Daoy (cell line): Measurements from ENCODE around the gene LRRC26. TPM values are rescaled to one million over a fixed set of nuclear protein-coding genes. Genes with fewer than 3 reads are reported as not detected.

Experiments
- DNase-seq: peaks from one replicate; pipeline ENCODE4 v3.0.0-alpha.2; 2015; ENCODE audit warnings: low read depth
- total RNA-seq: library from RNA; depleted of rRNA; stranded (reverse); fragments of >200 nt; shearing (Covaris generic); gene quantifications from 2 replicates; pipeline ENCODE4 v1.2.3, GENCODE V29; 2014

Gene LRRC26
- total RNA-seq, 1 experiment from 2014 or later = not detected

GRCh38 chr9:137168573-137168903, 1.3 kb downstream of the LRRC26 start:
- no peak for DNase-seq

GRCh38 chr9:137167747-137168572, 1.9 kb downstream of the LRRC26 start:
- peak; percentile 43 for DNase-seq

GRCh38 chr9:137167277-137167746, 2.5 kb downstream of the LRRC26 start:
- DNase-seq = peak; percentile 35

- no peak for DNase-seq
These were observed 3.2 kb downstream of the LRRC26 start for GRCh38 chr9:137166380-137167229.

GRCh38 chr9:137165250-137165836, 4.5 kb downstream of the LRRC26 start:
- DNase-seq = no peak

GRCh38 chr9:137164370-137165249, 5.2 kb downstream of the LRRC26 start:
- no peak for DNase-seq

GRCh38 chr9:137163805-137164204, 6.0 kb downstream of the LRRC26 start:
- no peak for DNase-seq

GRCh38 chr9:137163365-137163715, 6.5 kb downstream of the LRRC26 start:
- peak; percentile 74 for DNase-seq

GRCh38 chr9:137162505-137163364, 7.1 kb downstream of the LRRC26 start:
- peak; percentile 79 for DNase-seq

- peak; percentile 62 for DNase-seq
These were observed 8.0 kb downstream of the LRRC26 start for GRCh38 chr9:137161558-137162486.

- no peak for DNase-seq
These were observed 8.9 kb downstream of the LRRC26 start for GRCh38 chr9:137160716-137161557.

GRCh38 chr9:137160054-137160425, 9.8 kb downstream of the LRRC26 start:
- no peak for DNase-seq

- no peak for DNase-seq
These were observed 10.5 kb downstream of the LRRC26 start for GRCh38 chr9:137159105-137160053.

GRCh38 chr9:137158625-137159024, 11.2 kb downstream of the LRRC26 start:
- DNase-seq = no peak

GRCh38 chr9:137157618-137158415, 12.0 kb downstream of the LRRC26 start:
- DNase-seq = no peak

- DNase-seq = peak; percentile 73
These were observed 13.1 kb downstream of the LRRC26 start for GRCh38 chr9:137156567-137157375.
